Measurements from ENCODE around the gene TCF7. TPM values are rescaled to one million over a fixed set of nuclear protein-coding genes. Genes with fewer than 3 reads are reported as not detected.
A peak's percentile ranks its signal among the peaks of the same experiment; 100 is the strongest.

The TCF7 gene
- total and polyA plus RNA-seq, 2 of the 13 experiments (the other 11 are each of a cell fraction or from before 2014, with no cell fraction given) = 6.3 to 6.8 TPM

DNA sequence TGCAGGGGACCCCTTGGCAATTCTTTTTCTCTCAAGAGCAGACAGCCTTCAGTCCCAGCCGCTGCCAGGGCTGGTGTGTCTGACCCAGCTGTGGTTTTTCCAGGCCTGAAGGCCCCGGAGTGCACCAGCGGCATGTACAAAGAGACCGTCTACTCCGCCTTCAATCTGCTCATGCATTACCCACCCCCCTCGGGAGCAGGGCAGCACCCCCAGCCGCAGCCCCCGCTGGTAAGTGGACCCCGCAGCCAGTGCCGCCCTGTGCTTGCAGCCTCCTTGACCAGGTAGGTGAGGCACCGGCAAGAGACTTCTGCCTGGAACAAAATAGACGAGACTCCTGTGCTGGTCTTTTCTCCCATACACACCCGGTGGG lies 1.3 kb downstream of the TCF7 start (continued):
- TF ChIP-seq DNMT1 (CRISPR knock-in tag; IDR thresholded peaks at IDR 0.05) (no peak), HDAC1 (CRISPR knock-in tag; IDR thresholded peaks at IDR 0.05) (no peak), HNF4G (IDR thresholded peaks at IDR 0.05; ENCODE audit: borderline replicate concordance, low read depth, low read length) (no peak), HNF4G (CRISPR knock-in tag; IDR thresholded peaks at IDR 0.05; ENCODE audit: borderline replicate concordance, low read depth) (no peak), SMAD9 (CRISPR knock-in tag; IDR thresholded peaks at IDR 0.05) (no peak), SRSF1 (optimal IDR thresholded peaks at IDR 0.05; ENCODE audit: low read depth, low read length) (peak; percentile 14), IKZF1 (IDR thresholded peaks at IDR 0.05) (no peak), ZNF816 (CRISPR knock-in tag; IDR thresholded peaks at IDR 0.05; ENCODE audit: borderline replicate concordance) (no peak), NCOA5 (CRISPR knock-in tag; IDR thresholded peaks at IDR 0.05) (no peak), ZNF335 (CRISPR knock-in tag; IDR thresholded peaks at IDR 0.05) (no peak), KLF13 (CRISPR knock-in tag; IDR thresholded peaks at IDR 0.05) (no peak), ZNF614 (CRISPR knock-in tag; IDR thresholded peaks at IDR 0.05; ENCODE audit: borderline replicate concordance) (no peak), NONO (IDR thresholded peaks at IDR 0.05) (no peak), NONO (CRISPR knock-in tag; conservative IDR thresholded peaks at IDR 0.05) (no peak), HES4 (CRISPR knock-in tag; IDR thresholded peaks at IDR 0.05; ENCODE audit: borderline replicate concordance) (no peak), ZNF530 (CRISPR knock-in tag; IDR thresholded peaks at IDR 0.05; ENCODE audit: low read depth) (no peak), CCAR2 (optimal IDR thresholded peaks at IDR 0.05; ENCODE audit: low read depth, low read length) (no peak), PRMT3 (CRISPR knock-in tag; IDR thresholded peaks at IDR 0.05; ENCODE audit: borderline replicate concordance, low read depth) (no peak), KDM5B (CRISPR knock-in tag; IDR thresholded peaks at IDR 0.05; ENCODE audit: borderline replicate concordance) (0 out of 2 replicates have a peak, but pooled peaks have one; percentile 35)
- TF ChIP-seq, protein P1, sequence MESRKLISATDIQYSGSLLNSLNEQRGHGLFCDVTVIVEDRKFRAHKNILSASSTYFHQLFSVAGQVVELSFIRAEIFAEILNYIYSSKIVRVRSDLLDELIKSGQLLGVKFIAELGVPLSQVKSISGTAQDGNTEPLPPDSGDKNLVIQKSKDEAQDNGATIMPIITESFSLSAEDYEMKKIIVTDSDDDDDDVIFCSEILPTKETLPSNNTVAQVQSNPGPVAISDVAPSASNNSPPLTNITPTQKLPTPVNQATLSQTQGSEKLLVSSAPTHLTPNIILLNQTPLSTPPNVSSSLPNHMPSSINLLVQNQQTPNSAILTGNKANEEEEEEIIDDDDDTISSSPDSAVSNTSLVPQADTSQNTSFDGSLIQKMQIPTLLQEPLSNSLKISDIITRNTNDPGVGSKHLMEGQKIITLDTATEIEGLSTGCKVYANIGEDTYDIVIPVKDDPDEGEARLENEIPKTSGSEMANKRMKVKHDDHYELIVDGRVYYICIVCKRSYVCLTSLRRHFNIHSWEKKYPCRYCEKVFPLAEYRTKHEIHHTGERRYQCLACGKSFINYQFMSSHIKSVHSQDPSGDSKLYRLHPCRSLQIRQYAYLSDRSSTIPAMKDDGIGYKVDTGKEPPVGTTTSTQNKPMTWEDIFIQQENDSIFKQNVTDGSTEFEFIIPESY (CRISPR knock-in tag; IDR thresholded peaks at IDR 0.05) = peak; percentile 38; the same call in 1 of the 2 replicates
- TF ChIP-seq, protein P2, sequence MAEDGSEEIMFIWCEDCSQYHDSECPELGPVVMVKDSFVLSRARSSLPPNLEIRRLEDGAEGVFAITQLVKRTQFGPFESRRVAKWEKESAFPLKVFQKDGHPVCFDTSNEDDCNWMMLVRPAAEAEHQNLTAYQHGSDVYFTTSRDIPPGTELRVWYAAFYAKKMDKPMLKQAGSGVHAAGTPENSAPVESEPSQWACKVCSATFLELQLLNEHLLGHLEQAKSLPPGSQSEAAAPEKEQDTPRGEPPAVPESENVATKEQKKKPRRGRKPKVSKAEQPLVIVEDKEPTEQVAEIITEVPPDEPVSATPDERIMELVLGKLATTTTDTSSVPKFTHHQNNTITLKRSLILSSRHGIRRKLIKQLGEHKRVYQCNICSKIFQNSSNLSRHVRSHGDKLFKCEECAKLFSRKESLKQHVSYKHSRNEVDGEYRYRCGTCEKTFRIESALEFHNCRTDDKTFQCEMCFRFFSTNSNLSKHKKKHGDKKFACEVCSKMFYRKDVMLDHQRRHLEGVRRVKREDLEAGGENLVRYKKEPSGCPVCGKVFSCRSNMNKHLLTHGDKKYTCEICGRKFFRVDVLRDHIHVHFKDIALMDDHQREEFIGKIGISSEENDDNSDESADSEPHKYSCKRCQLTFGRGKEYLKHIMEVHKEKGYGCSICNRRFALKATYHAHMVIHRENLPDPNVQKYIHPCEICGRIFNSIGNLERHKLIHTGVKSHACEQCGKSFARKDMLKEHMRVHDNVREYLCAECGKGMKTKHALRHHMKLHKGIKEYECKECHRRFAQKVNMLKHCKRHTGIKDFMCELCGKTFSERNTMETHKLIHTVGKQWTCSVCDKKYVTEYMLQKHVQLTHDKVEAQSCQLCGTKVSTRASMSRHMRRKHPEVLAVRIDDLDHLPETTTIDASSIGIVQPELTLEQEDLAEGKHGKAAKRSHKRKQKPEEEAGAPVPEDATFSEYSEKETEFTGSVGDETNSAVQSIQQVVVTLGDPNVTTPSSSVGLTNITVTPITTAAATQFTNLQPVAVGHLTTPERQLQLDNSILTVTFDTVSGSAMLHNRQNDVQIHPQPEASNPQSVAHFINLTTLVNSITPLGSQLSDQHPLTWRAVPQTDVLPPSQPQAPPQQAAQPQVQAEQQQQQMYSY (CRISPR knock-in tag; IDR thresholded peaks at IDR 0.05) = no peak
- TF ChIP-seq, protein P3, sequence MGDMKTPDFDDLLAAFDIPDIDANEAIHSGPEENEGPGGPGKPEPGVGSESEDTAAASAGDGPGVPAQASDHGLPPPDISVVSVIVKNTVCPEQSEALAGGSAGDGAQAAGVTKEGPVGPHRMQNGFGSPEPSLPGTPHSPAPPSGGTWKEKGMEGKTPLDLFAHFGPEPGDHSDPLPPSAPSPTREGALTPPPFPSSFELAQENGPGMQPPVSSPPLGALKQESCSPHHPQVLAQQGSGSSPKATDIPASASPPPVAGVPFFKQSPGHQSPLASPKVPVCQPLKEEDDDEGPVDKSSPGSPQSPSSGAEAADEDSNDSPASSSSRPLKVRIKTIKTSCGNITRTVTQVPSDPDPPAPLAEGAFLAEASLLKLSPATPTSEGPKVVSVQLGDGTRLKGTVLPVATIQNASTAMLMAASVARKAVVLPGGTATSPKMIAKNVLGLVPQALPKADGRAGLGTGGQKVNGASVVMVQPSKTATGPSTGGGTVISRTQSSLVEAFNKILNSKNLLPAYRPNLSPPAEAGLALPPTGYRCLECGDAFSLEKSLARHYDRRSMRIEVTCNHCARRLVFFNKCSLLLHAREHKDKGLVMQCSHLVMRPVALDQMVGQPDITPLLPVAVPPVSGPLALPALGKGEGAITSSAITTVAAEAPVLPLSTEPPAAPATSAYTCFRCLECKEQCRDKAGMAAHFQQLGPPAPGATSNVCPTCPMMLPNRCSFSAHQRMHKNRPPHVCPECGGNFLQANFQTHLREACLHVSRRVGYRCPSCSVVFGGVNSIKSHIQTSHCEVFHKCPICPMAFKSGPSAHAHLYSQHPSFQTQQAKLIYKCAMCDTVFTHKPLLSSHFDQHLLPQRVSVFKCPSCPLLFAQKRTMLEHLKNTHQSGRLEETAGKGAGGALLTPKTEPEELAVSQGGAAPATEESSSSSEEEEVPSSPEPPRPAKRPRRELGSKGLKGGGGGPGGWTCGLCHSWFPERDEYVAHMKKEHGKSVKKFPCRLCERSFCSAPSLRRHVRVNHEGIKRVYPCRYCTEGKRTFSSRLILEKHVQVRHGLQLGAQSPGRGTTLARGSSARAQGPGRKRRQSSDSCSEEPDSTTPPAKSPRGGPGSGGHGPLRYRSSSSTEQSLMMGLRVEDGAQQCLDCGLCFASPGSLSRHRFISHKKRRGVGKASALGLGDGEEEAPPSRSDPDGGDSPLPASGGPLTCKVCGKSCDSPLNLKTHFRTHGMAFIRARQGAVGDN (CRISPR knock-in tag; IDR thresholded peaks at IDR 0.05) = peak; percentile 30; the same call in 1 of the 2 replicates

All from HepG2 (cell line).